NCI-H187 treated with DMSO at 0.1 percent for 48 hours (cell line): ENCODE measurements around the gene RPS6KL1.

Experiments
- DNase-seq: peaks from one replicate; lab custom pipeline; 2025; lab: John Stamatoyannopoulos, UW

RPS6KL1 gene

GRCh38 chr14:74951443-74952179 lies 28.6 kb upstream of the RPS6KL1 start:
- no peak for DNase-seq

- no peak for DNase-seq
Measured at GRCh38 chr14:74950795-74951442, 27.9 kb upstream of the RPS6KL1 start.

- DNase-seq, result no peak
Measured at GRCh38 chr14:74949859-74950573, 27.0 kb upstream of the RPS6KL1 start.

- no peak for DNase-seq
Measured at GRCh38 chr14:74949191-74949601, 26.1 kb upstream of the RPS6KL1 start.

- no peak for DNase-seq
Measured at GRCh38 chr14:74948228-74949175, 25.4 kb upstream of the RPS6KL1 start.

- DNase-seq, result no peak
Measured at GRCh38 chr14:74947353-74948227, 24.5 kb upstream of the RPS6KL1 start.

GRCh38 chr14:74946659-74947281 lies 23.7 kb upstream of the RPS6KL1 start:
- no peak for DNase-seq

GRCh38 chr14:74945852-74946658 lies 23.0 kb upstream of the RPS6KL1 start:
- peak; percentile 35 for DNase-seq

GRCh38 chr14:74945261-74945851 lies 22.3 kb upstream of the RPS6KL1 start:
- DNase-seq, result no peak

- no peak for DNase-seq
Measured at GRCh38 chr14:74942608-74943007, 19.5 kb upstream of the RPS6KL1 start.

- no peak for DNase-seq
Measured at GRCh38 chr14:74942181-74942580, 19.1 kb upstream of the RPS6KL1 start.

GRCh38 chr14:74941676-74942097 lies 18.6 kb upstream of the RPS6KL1 start:
- no peak for DNase-seq

GRCh38 chr14:74940956-74941565 lies 18.0 kb upstream of the RPS6KL1 start:
- no peak for DNase-seq

- no peak for DNase-seq
Measured at GRCh38 chr14:74938531-74939495, 15.8 kb upstream of the RPS6KL1 start.

GRCh38 chr14:74937171-74937570 lies 14.1 kb upstream of the RPS6KL1 start:
- no peak for DNase-seq

GRCh38 chr14:74936731-74937130 lies 13.7 kb upstream of the RPS6KL1 start:
- DNase-seq, result no peak

GRCh38 chr14:74936151-74936550 lies 13.1 kb upstream of the RPS6KL1 start:
- no peak for DNase-seq

GRCh38 chr14:74935360-74935680 lies 12.3 kb upstream of the RPS6KL1 start:
- DNase-seq, result no peak
